Measurements from ENCODE around the gene SLC25A34. TPM values are rescaled to one million over a fixed set of nuclear protein-coding genes. Genes with fewer than 3 reads are reported as not detected.

The SLC25A34 gene
- total RNA-seq, 1 donor from 2014 or later, result 3.9 TPM

GRCh38 chr1:15753776-15754175 is 17.7 kb downstream of the SLC25A34 start:
- no peak for DNase-seq (ENCODE audit: low spot score)

GRCh38 chr1:15755021-15755645 is 19.1 kb downstream of the SLC25A34 start:
- DNase-seq (ENCODE audit: low spot score), result no peak

- no peak for DNase-seq (ENCODE audit: low spot score)
Observed at GRCh38 chr1:15755646-15756040, 19.6 kb downstream of the SLC25A34 start.

- DNase-seq (ENCODE audit: low spot score), result no peak
Observed at GRCh38 chr1:15756143-15757015, 20.3 kb downstream of the SLC25A34 start.

- no peak for DNase-seq (ENCODE audit: low spot score)
Observed at GRCh38 chr1:15757016-15757543, 21.0 kb downstream of the SLC25A34 start.

- no peak for DNase-seq (ENCODE audit: low spot score)
Observed at GRCh38 chr1:15757575-15758342, 21.7 kb downstream of the SLC25A34 start.

- DNase-seq (ENCODE audit: low spot score), result no peak
Observed at GRCh38 chr1:15758343-15758931, 22.4 kb downstream of the SLC25A34 start, which contains the start of gene FBLIM1. TSS of gene FBLIM1 (plus strand) at chr1:15758795. CDS start at chr1:15764984, 6,189 bp downstream.

- no peak for DNase-seq (ENCODE audit: low spot score)
Observed at GRCh38 chr1:15758953-15759661, 23.0 kb downstream of the SLC25A34 start.

GRCh38 chr1:15760520-15761211 is 24.6 kb downstream of the SLC25A34 start:
- no peak for DNase-seq (ENCODE audit: low spot score)

GRCh38 chr1:15761366-15762128 is 25.5 kb downstream of the SLC25A34 start:
- DNase-seq (ENCODE audit: low spot score), result no peak

- no peak for DNase-seq (ENCODE audit: low spot score)
Observed at GRCh38 chr1:15762546-15762945, 26.5 kb downstream of the SLC25A34 start.

- no peak for DNase-seq (ENCODE audit: low spot score)
Observed at GRCh38 chr1:15764269-15764764, 28.3 kb downstream of the SLC25A34 start.

- no peak for DNase-seq (ENCODE audit: low spot score)
Observed at GRCh38 chr1:15764890-15765289, 28.8 kb downstream of the SLC25A34 start.

- DNase-seq (ENCODE audit: low spot score), result no peak
Observed at GRCh38 chr1:15765495-15766194, 29.6 kb downstream of the SLC25A34 start.

- no peak for DNase-seq (ENCODE audit: low spot score)
Observed at GRCh38 chr1:15767941-15768340, 31.9 kb downstream of the SLC25A34 start.

GRCh38 chr1:15768388-15768787 is 32.3 kb downstream of the SLC25A34 start:
- no peak for DNase-seq (ENCODE audit: low spot score)

- DNase-seq (ENCODE audit: low spot score), result no peak
Observed at GRCh38 chr1:15770313-15770962, 34.4 kb downstream of the SLC25A34 start.

- no peak for DNase-seq (ENCODE audit: low spot score)
Observed at GRCh38 chr1:15771836-15772515, 35.9 kb downstream of the SLC25A34 start.
